HCT116 (cell line): ENCODE results near the gene RSAD2. TPM values are rescaled to one million over a fixed set of nuclear protein-coding genes. Genes with fewer than 3 reads are reported as not detected.

Source experiments
- ATAC-seq: fragments of 200-7000 bp; cut with Tn5 transposase; 2 replicates; pipeline ENCODE4 v1.9.1; 2020; ENCODE audit warnings: mild to moderate bottlenecking, moderate library complexity
- BruUV-seq: library from RNA; stranded (reverse); fragments of 400-500 nt; replicated peaks from 2 replicates; lab custom pipeline; 2021; lab: Mats Ljungman, UMichigan
- CTCF ChIA-PET: fragments of 300-600 bp; sonication (Branson Sonifier 250); formaldehyde crosslinking; loops from one replicate; lab custom pipeline; 2021; ENCODE audit warnings: antibody characterized with exemption; lab: Charles Lee
- POLR2A ChIA-PET: fragments of 300-600, 350-600 bp; sonication (Branson Sonifier 250); formaldehyde crosslinking; loops from one replicate; lab custom pipeline; 2021; ENCODE audit warnings: antibody characterized with exemption; lab: Charles Lee
- RAD21 ChIA-PET, 2 experiments: fragments of 300-600 bp; sonication (Branson Sonifier 250); formaldehyde crosslinking; loops; one replicate each; lab custom pipeline; 2023; ENCODE audit warnings: low total read pairs in 2 of 2; ENCODE audit not compliant: uncharacterized antibody in 2 of 2, unreplicated experiment in 2 of 2, low non-redundant PET in 1 of 2; lab: Charles Lee
- DNase-seq: peaks from one replicate; pipeline ENCODE4 v3.0.0-alpha.2; 2010; ENCODE audit warnings: low read depth, low spot score
- H2AFZ ChIP-seq: fragments of 200-600 bp; shearing (Covaris generic), sonication (generic); 2 replicates; pipeline ENCODE4 v1.6.1; 2017; ENCODE audit warnings: low read depth, mixed run types, mixed read lengths, antibody characterized with exemption, low read length; ENCODE audit not compliant: poor library complexity, severe bottlenecking
- H3K27ac ChIP-seq: 2 replicates; pipeline ENCODE4 v1.5.1; 2012; ENCODE audit warnings: low read depth, low read length
- H3K27me3 ChIP-seq: fragments of 200-600 bp; sonication (generic); 2 replicates; pipeline ENCODE4 v1.6.1; 2016; ENCODE audit warnings: mixed run types, low read length, mixed read lengths; ENCODE audit not compliant: insufficient read depth
- H3K36me3 ChIP-seq, 2 experiments: fragments of 200-500 bp in 1 of 2; fragments of 200-600 bp in 1 of 2; sonication (Bioruptor generic) in 1 of 2; sonication (generic) in 1 of 2; 2 replicates each; pipeline versions ENCODE4 v1.5.1 to v1.6.1; 2014 to 2016; ENCODE audit warnings: low read length in 2 of 2, inconsistent platforms in 1 of 2, mixed read lengths in 1 of 2, mixed run types in 1 of 2; ENCODE audit not compliant: insufficient read depth in 2 of 2, control insufficient read depth in 1 of 2
- H3K4me1 ChIP-seq, 2 experiments: fragments of 200-600 bp in 1 of 2; sonication (generic) in 1 of 2; 2 replicates each; pipeline versions ENCODE4 v1.5.1 to v1.6.1; 2012 to 2017; ENCODE audit warnings: low read length in 2 of 2, inconsistent platforms in 1 of 2, mild to moderate bottlenecking in 1 of 2, mixed read lengths in 1 of 2, mixed run types in 1 of 2, moderate library complexity in 1 of 2; ENCODE audit not compliant: insufficient read depth in 2 of 2, control insufficient read depth in 1 of 2
- H3K4me2 ChIP-seq: fragments of 200-600 bp; sonication (generic); 2 replicates; pipeline ENCODE4 v1.6.1; 2017; ENCODE audit warnings: mixed run types, low read length, mixed read lengths
- H3K4me3 ChIP-seq, 2 experiments: fragments of 200-600 bp in 1 of 2; sonication (generic) in 1 of 2; replicated peaks in 1 of 2; 2 replicates each; pipeline ENCODE4 v1.5.1; 2011 to 2016; ENCODE audit warnings: low read length in 2 of 2, control low read depth in 1 of 2, low read depth in 1 of 2, mild to moderate bottlenecking in 1 of 2, mixed read lengths in 1 of 2, mixed run types in 1 of 2
- H3K79me2 ChIP-seq: fragments of 200-600 bp; sonication (generic); 2 replicates; pipeline ENCODE4 v1.6.1; 2017; ENCODE audit warnings: mild to moderate bottlenecking, mixed run types, low read length, moderate library complexity, mixed read lengths; ENCODE audit not compliant: insufficient read depth
- H3K9ac ChIP-seq: fragments of 200-600 bp; sonication (generic); 2 replicates; pipeline ENCODE4 v1.6.1; 2016; ENCODE audit warnings: low read length, mixed read lengths
- H3K9me2 ChIP-seq: fragments of 200-600 bp; sonication (generic), shearing (Covaris generic); 2 replicates; pipeline ENCODE4 v1.6.1; 2017; ENCODE audit warnings: mixed run types, mild to moderate bottlenecking, moderate library complexity; ENCODE audit not compliant: insufficient read depth
- H3K9me3 ChIP-seq, 2 experiments: fragments of 200-500 bp in 1 of 2; fragments of 200-600 bp in 1 of 2; sonication (Bioruptor generic) in 1 of 2; sonication (generic) in 1 of 2; 2 replicates each; pipeline ENCODE4 v1.6.1; 2014 to 2017; ENCODE audit warnings: low read length in 2 of 2, mixed read lengths in 2 of 2, inconsistent platforms in 1 of 2, low read depth in 1 of 2, mild to moderate bottlenecking in 1 of 2, mixed run types in 1 of 2, moderate library complexity in 1 of 2; ENCODE audit not compliant: control insufficient read depth in 1 of 2, insufficient read depth in 1 of 2
- H4K20me1 ChIP-seq: fragments of 200-600 bp; sonication (generic), shearing (Covaris generic); 2 replicates; pipeline ENCODE4 v1.6.1; 2017; ENCODE audit warnings: mixed run types, mild to moderate bottlenecking, moderate library complexity; ENCODE audit not compliant: insufficient read depth
- CBX3 ChIP-seq: IDR thresholded peaks from 2 replicates; pipeline ENCODE4 v1.6.1; 2012; ENCODE audit warnings: low read depth
- CEBPB ChIP-seq: IDR thresholded peaks from 2 replicates; pipeline ENCODE4 v1.6.1; 2012; ENCODE audit warnings: low read depth
- EGR1 ChIP-seq: IDR thresholded peaks from 2 replicates; pipeline ENCODE4 v1.6.1; 2012; ENCODE audit warnings: low read depth
- ELF1 ChIP-seq: IDR thresholded peaks from 2 replicates; pipeline ENCODE4 v1.6.1; 2012; ENCODE audit warnings: low read depth, borderline replicate concordance
- EZH2phosphoT487 ChIP-seq: fragments of 200-600 bp; IDR thresholded peaks from 2 replicates; pipeline ENCODE4 v1.6.1; 2018; ENCODE audit warnings: antibody characterized with exemption, borderline replicate concordance
- FOSL1 ChIP-seq: IDR thresholded peaks from 2 replicates; pipeline ENCODE4 v1.6.1; 2012; ENCODE audit warnings: low read depth
- MAX ChIP-seq: IDR thresholded peaks from 2 replicates; pipeline ENCODE4 v1.6.1; 2012
- POLR2A ChIP-seq: IDR thresholded peaks from 2 replicates; pipeline ENCODE4 v1.7.0; 2011; ENCODE audit warnings: borderline replicate concordance; ENCODE audit not compliant: insufficient read depth, insufficient read length; ENCODE audit errors: extremely low read depth
- POLR2AphosphoS5 ChIP-seq: IDR thresholded peaks from 2 replicates; pipeline ENCODE4 v1.6.1; 2011; ENCODE audit warnings: mild to moderate bottlenecking, low read depth, low read length, moderate library complexity
- RAD21 ChIP-seq: IDR thresholded peaks from 2 replicates; pipeline ENCODE4 v1.6.1; 2012; ENCODE audit warnings: low read depth, mild to moderate bottlenecking
- REST ChIP-seq: IDR thresholded peaks from 2 replicates; pipeline ENCODE4 v1.6.1; 2012; ENCODE audit warnings: low read depth
- SP1 ChIP-seq: IDR thresholded peaks from 2 replicates; pipeline ENCODE4 v1.6.1; 2012; ENCODE audit warnings: low read depth
- ZBTB33 ChIP-seq: IDR thresholded peaks from 2 replicates; pipeline ENCODE4 v1.6.1; 2011; ENCODE audit warnings: mild to moderate bottlenecking, low read length, moderate library complexity; ENCODE audit not compliant: insufficient replicate concordance; ENCODE audit errors: extremely low read depth
- ZFX ChIP-seq: fragments of 450-650 bp; IDR thresholded peaks from 2 replicates; pipeline ENCODE4 v1.6.1; 2017
- ZNF274 ChIP-seq: fragments of 200-500 bp; sonication (Bioruptor generic); IDR thresholded peaks from 2 replicates; pipeline ENCODE4 v1.6.1; 2014; ENCODE audit warnings: mild to moderate bottlenecking, low read depth, low read length, inconsistent platforms
- intact Hi-C: fragments of 100-400 bp; cut with micrococcal nuclease; formaldehyde crosslinking; loops from 2 replicates; pipeline ENCODE4 v1.10.0; 2022
- total RNA-seq: library from RNA; stranded (reverse); gene quantifications from one replicate; pipeline ENCODE4 v1.2.1, GENCODE V29; 2021; ENCODE audit not compliant: unreplicated experiment

RSAD2 gene
- total RNA-seq, 1 experiment from 2014 or later = not detected

GRCh38 chr2:6835467-6835866, 42.1 kb upstream of the RSAD2 start:
- Histone ChIP-seq H3K9me2 (no peaks in the 10 kb centered on the region), H3K79me2 (no peaks in the 10 kb centered on the region), H3K27ac (no peak overlapping the region), H3K27me3 (no peaks in the 10 kb centered on the region), H3K9me3 (no peaks in the 10 kb centered on the region), H3K4me1 (no peaks in the 10 kb centered on the region), H2AFZ (no peak overlapping the region), H3K9ac (no peak overlapping the region), H3K4me3 (no peak overlapping the region), H3K4me2 (no peak overlapping the region), H3K36me3 (no peaks in the 10 kb centered on the region), H4K20me1 (no peaks in the 10 kb centered on the region)
- TF ChIP-seq CEBPB = no peak
- no peak for TF ChIP-seq ZNF274
- no peak for TF ChIP-seq ZFX
- no peak for TF ChIP-seq CBX3
- no peak for TF ChIP-seq POLR2AphosphoS5
- TF ChIP-seq MAX = no peak
- TF ChIP-seq EZH2phosphoT487 = no peak
- no peak for TF ChIP-seq POLR2A
- POLR2A ChIA-PET = no interaction called here
- DNase-seq (no peak), ATAC-seq (no peak)
- CTCF ChIA-PET = no interaction called here
- RAD21 ChIA-PET = no interaction called here
- intact Hi-C loops = no loop called here
- BruUV-seq = no TSS peak

GRCh38 chr2:6838673-6839319, 38.8 kb upstream of the RSAD2 start:
- H3K4me1 ChIP-seq = no peaks in the 10 kb centered on the region
- intact Hi-C loops = no loop called here
- ChIA-PET CTCF (no interaction called here), POLR2A (no interaction called here), RAD21 (no interaction called here)
- H3K4me2 ChIP-seq = no peak overlapping the region
- BruUV-seq = no TSS peak
- H3K4me3 ChIP-seq = no peak overlapping the region
- H3K9me3 ChIP-seq = peaks cover 1 to 6% of the 10 kb centered on the region in 2 experiments; a peak in 2 of 4 replicates
- no peaks in the 10 kb centered on the region for H3K79me2 ChIP-seq
- ATAC-seq (no peak), DNase-seq (no peak)
- no peaks in the 10 kb centered on the region for H4K20me1 ChIP-seq
- H2AFZ ChIP-seq = no peak overlapping the region
- H3K9me2 ChIP-seq = no peaks in the 10 kb centered on the region
- no peak overlapping the region for H3K27ac ChIP-seq
- H3K36me3 ChIP-seq = no peaks in the 10 kb centered on the region
- H3K27me3 ChIP-seq = no peaks in the 10 kb centered on the region
- no peak overlapping the region for H3K9ac ChIP-seq
- no peak for TF ChIP-seq FOSL1
- no peak for TF ChIP-seq RAD21
- no peak for TF ChIP-seq MAX
- no peak for TF ChIP-seq ELF1
- no peak for TF ChIP-seq REST
- TF ChIP-seq CEBPB = no peak
- TF ChIP-seq SP1 = no peak
- no peak for TF ChIP-seq EGR1
- TF ChIP-seq ZBTB33 = no peak
- no peak for TF ChIP-seq ZFX
- no peak for TF ChIP-seq CBX3
